Jurkat, Clone E6-1 (cell line): Measurements from ENCODE around the gene PCDHGA6. TPM values are rescaled to one million over a fixed set of nuclear protein-coding genes. Genes with fewer than 3 reads are reported as not detected.
"Not testable (repeated sequence)": the region's sequence is repeated elsewhere in the genome, so short reads cannot be mapped to it uniquely, and the experiment has no call there.

ENCODE experiments used
- DNase-seq: peaks from one replicate; pipeline ENCODE4 v3.0.0-alpha.2; 2011; ENCODE audit warnings: low read depth, low spot score
- H3K4me3 ChIP-seq: 2 replicates; pipeline ENCODE4 v1.5.1; 2011; ENCODE audit warnings: mild to moderate bottlenecking, low read length, control low read depth, moderate library complexity
- polyA plus RNA-seq: library from polyadenylated mRNA; unstranded; fragments of >200 nt; gene quantifications from one replicate; pipeline ENCODE4 v1.2.1, GENCODE V29; 2012; ENCODE audit warnings: missing spikeins; ENCODE audit not compliant: insufficient read length, insufficient read depth

The PCDHGA6 gene
- not detected for polyA plus RNA-seq

DNA sequence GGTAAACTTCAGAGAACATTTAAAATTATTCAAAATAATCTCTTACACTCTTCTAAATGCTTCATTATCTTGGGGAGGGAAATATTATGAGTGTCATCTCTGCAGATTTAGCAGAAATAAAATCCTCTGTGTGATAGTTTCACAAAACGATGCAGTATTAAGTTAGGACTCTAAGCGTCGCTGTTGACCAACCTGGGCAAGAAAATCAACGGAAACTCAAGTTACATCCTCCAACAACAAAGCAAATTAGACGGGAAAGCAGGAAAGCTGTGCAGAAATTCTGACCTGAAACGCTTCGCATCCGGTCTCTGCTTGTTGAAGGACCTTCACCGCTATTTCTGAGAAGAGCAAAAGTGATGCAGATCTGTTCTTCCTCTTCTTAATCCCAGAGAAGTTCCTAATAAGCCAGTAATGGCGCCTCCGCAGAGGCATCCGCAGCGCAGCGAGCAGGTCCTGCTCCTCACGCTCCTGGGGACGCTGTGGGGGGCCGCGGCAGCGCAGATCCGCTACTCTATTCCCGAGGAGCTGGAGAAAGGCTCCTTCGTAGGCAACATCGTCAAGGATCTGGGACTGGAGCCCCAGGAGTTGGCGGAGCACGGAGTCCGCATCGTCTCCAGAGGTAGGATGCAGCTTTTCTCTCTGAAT lies at the start of gene PCDHGA6:
Gene PCDHGA6 (plus strand): TSS at position 219 of the 645 bp plus-strand sequence. CDS start 193 bp downstream, at position 412.
- no peak within 1 kb of the TSS for H3K4me3 ChIP-seq
- no peak for DNase-seq

DNA sequence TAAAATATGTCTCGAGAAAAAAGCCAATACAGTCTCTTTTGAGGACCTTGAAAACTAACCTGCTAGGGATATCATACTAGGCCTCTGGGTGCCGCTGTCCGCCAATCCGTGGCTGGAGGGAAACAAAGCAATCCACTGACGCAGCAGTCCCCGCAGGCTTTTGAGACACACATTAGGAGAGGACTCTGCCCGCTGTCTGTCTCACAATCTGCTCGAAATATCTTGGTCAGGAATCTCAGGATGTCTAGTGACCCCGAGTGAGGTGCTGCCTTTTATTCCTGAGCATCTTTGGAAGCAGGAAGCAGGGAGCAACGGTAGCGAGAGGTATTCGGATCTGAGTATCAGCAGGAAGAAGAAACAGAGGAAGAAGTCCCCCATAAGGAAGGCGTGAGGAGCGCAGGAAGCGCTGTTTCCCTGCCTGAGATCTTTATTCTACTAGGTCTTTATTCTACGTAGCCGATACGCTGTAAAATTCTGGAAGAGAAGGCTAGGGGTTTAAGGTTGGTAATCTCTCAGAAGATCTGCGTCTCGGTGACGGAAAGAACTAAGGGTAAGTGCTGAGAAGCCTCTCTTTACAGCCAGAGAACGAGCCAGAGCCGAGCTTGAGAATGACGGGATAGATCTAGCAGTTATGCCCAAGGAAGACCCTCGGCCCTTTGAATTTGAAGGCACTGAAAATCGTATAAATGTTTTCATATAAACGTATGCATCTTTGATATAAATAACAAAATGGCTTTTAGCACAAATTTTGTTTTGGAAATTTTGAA lies 47.4 kb upstream of the PCDHGA6 start:
- no peak for DNase-seq
- H3K4me3 ChIP-seq = no peak overlapping the region

DNA sequence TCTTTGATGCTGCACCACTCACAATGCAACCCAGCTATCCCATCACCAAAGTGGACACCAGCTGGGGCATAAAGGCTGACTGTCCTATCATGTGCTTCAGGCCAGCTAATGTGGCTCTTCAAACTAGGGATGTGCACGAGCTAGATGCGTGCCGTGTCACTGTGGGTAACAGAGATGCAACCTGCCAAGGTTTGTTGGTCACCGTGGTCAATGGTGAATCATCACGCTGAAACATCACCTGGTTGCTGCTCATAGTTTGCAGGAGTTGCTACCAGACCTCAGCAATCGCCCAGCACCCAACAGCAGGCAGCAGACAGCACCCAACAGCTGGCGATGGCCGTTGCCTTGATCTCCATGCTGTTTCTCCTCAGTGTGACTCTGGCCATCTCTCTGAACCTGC lies 45.5 kb upstream of the PCDHGA6 start:
- DNase-seq = no peak
- no peak overlapping the region for H3K4me3 ChIP-seq

DNA sequence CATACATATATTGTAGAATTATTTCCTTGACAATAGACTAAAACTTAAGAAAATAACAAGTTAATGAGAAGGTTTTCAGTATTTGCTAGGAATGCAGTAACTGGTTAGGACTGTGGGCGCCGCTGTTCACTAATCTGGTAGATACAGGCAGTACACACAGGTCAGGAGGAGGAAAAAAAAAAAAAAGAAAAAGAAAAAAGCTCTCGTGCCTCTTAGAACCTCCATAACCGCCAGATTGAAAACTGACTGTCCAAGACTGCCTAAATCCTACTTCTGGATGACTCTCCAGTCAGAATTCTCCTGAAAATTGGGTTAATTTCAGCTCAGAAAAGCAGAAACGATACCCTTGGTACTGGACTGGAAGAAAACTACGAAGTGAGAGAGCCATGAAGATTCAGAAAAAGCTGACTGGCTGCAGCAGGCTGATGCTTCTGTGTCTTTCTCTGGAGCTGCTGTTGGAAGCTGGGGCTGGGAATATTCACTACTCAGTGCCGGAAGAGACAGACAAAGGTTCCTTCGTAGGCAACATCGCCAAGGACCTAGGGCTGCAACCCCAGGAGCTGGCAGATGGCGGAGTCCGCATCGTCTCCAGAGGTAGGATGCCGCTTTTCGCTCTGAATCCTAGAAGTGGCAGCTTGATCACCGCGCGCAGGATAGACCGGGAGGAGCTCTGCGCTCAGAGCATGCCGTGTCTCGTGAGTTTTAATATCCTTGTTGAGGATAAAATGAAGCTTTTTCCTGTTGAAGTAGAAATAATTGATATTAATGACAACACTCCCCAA lies 43.2 kb upstream of the PCDHGA6 start, which contains the start of gene PCDHGA1:
Gene PCDHGA1 (plus strand): TSS at position 216 of the 782 bp plus-strand sequence.
- H3K4me3 ChIP-seq = no peak within 1 kb of the TSS
- no peak for DNase-seq

DNA sequence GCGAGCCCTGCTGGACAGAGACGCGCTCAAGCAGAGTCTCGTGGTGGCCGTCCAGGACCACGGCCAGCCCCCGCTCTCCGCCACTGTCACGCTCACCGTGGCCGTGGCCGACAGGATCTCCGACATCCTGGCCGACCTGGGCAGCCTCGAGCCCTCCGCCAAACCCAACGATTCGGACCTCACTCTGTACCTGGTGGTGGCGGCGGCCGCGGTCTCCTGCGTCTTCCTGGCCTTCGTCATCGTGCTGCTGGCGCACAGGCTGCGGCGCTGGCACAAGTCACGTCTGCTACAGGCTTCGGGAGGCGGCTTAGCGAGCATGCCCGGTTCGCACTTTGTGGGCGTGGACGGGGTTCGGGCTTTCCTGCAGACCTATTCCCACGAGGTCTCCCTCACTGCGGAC lies 41.1 kb upstream of the PCDHGA6 start:
- H3K4me3 ChIP-seq, DNase-seq: not testable (repeated sequence)

DNA sequence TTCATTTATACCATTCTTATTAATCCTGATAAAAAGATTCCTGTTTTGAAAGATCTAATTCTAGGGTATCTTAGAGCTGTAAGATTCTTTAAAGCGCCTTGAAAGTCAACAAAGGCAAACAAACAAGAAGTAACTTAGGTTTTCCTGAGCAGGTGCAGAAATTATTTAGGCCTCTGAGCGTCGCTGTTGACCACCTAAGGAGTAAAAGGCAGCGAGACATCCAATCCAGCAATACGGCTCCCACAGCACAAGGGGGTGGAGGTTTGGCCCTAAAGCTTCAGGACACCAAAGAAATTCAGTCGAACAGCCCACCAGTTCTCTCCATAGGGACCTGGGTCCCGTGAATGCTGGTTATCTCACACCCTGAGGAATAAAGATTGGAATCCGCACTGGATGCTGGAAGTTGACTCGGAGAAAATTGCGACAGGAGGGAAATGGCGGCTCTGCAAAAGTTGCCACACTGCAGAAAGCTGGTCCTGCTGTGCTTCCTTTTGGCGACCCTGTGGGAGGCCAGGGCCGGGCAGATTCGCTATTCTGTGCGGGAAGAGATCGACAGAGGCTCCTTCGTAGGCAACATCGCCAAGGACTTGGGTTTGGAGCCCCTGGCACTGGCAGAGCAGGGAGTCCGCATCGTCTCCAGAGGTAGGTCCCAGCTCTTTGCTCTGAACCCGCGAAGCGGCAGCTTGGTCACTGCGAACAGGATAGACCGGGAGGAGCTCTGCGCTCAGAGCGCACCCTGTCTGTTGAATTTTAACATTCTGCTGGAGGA lies 35.0 kb upstream of the PCDHGA6 start, which contains the start of gene PCDHGA2:
Gene PCDHGA2 (plus strand): TSS at position 223 of the 769 bp plus-strand sequence.
- no peak for DNase-seq
- H3K4me3 ChIP-seq = no peak within 1 kb of the TSS

DNA sequence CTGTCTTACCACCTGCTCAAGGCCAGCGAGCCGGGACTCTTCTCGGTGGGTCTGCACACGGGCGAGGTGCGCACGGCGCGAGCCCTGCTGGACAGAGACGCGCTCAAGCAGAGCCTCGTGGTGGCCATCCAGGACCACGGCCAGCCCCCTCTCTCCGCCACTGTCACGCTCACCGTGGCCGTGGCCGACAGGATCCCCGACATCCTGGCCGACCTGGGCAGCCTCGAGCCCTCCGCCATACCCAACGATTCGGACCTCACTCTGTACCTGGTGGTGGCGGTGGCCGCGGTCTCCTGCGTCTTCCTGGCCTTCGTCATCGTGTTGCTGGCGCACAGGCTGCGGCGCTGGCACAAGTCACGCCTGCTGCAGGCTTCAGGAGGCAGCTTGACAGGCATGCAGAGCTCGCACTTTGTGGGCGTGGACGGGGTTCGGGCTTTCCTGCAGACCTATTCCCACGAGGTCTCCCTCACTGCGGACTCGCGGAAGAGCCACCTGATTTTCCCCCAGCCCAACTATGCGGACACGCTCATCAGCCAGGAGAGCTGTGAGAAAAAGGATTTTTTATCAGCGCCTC lies 32.8 kb upstream of the PCDHGA6 start:
- not testable (repeated sequence) for H3K4me3 ChIP-seq, DNase-seq

DNA sequence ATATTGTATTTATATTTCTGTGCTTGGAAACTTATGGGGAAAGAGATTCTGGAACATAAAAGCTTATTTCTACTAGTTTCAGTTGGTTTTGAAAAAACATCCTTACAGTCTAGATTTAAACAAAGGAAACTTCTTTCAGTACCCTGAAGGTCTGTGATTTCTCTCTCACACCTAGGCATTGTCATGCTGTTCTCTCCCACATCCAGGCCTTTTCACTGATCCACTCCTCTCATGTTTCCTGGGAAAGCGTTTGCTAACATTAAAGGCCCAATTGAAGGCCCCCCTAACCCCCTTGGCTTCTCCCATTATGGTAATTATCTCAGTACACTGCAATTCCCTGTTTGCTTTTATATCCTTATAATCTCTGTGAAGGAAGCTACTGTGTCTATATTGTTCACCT lies 30.9 kb upstream of the PCDHGA6 start:
- H3K4me3 ChIP-seq = no peak overlapping the region
- DNase-seq = no peak

DNA sequence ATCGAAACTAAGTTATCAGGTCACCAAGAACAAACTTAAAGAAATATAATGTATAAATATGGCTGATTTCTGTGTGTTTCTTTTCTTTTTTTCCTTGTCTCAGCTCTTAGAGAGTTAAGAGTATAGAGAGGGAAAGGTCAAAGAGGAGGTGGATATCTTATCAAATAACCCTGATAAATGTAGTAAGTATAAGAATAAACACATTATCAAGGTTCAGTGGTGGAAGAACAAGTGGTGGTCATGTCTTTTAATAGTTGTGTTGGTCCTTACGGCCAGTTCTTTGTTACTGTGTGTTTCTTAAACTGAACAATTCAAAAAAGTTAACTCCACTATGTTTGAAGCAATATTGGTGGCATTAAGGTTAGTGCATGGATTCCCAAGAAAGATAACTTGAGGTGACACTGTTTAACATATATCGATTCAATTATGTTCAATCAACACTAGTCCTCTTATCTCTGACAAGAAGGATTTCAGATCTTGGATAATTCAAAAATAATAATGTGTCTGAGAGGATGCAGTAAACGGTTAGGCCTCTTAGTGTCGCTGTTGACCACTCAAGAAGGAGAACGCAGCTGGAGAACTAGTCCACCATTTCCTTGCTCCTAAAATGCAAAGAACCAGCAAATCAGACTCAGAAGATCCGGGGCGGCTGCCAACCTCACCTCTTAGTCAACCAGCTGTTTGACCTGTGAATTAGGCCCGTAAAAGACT lies 30.3 kb upstream of the PCDHGA6 start, which contains the start of gene PCDHGA3:
Gene PCDHGA3 (plus strand): TSS at position 588 of the 711 bp plus-strand sequence. CDS start 205 bp downstream, outside the sequence.
- DNase-seq = no peak
- no peak within 1 kb of the TSS for H3K4me3 ChIP-seq

DNA sequence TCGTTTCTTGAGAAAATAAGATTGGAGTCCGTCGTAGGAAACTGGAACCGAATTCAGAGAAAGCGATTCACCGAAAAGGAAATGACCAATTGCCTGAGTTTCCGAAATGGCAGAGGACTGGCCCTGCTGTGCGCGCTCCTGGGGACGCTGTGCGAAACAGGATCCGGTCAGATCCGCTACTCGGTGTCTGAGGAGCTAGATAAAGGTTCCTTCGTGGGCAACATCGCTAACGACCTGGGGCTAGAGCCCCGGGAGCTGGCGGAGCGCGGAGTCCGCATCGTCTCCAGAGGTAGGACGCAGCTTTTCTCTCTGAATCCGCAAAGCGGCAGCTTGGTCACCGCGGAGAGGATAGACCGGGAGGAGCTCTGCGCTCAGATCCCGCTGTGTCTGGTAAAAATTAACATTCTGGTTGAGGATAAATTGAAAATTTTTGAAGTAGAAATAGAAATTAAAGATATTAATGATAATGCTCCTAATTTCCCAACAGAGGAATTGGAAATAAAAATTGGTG lies 29.7 kb upstream of the PCDHGA6 start:
- no peak overlapping the region for H3K4me3 ChIP-seq

DNA sequence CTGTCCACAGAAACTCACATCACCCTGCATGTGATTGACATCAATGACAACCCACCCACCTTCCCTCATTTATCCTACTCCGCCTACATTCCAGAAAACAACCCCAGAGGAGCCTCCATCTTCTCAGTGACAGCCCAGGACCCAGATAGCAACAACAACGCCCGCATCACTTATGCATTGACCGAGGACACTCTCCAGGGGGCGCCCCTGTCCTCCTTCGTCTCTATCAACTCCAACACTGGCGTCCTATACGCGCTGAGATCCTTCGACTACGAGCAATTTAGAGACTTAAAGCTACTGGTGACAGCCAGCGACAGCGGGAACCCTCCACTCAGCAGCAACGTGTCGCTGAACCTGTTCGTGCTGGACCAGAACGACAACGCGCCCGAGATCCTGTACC lies 28.4 kb upstream of the PCDHGA6 start:
- H3K4me3 ChIP-seq = no peak overlapping the region
- DNase-seq = no peak

More for the DNA sequence above, 29.7 kb upstream of the PCDHGA6 start:
- DNase-seq = no peak

DNA sequence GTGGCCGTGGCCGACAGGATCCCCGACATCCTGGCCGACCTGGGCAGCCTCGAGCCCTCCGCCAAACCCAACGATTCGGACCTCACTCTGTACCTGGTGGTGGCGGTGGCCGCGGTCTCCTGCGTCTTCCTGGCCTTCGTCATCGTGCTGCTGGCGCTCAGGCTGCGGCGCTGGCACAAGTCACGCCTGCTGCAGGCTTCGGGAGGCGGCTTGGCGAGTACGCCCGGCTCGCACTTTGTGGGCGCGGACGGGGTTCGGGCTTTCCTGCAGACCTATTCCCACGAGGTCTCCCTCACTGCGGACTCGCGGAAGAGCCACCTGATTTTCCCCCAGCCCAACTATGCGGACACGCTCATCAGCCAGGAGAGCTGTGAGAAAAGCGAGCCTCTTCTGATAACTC lies 27.7 kb upstream of the PCDHGA6 start:
- not testable (repeated sequence) for H3K4me3 ChIP-seq, DNase-seq

DNA sequence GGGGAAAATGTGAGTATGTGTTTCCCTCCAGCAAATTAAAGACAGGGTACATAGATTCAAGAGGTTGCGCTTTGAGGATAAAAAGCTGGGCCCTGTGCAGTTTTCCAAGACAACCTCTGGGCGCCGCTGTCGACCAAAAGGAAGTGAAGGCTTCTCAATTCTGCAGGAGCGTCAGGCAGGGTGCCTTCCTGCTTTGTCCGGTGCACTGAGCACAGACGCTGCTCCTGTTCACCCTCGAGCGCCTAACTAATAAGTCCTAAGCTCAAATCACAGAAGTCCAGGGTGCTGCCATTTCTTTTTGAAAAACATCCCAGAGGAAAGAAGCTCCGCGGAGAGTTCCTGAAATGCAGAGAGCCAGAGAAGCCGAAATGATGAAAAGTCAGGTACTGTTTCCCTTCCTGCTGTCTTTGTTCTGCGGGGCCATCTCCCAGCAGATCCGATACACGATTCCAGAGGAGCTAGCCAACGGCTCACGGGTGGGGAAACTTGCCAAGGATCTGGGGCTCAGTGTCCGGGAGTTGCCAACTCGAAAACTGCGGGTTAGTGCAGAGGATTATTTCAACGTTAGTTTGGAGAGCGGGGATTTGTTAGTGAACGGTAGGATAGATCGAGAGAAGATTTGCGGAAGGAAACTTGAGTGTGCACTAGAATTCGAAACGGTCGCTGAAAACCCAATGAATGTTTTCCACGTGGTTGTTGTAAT lies 23.6 kb upstream of the PCDHGA6 start, which contains the start of gene PCDHGB1:
Gene PCDHGB1 (plus strand): TSS at position 183 of the 703 bp plus-strand sequence. CDS start 162 bp downstream, at position 345.
- DNase-seq = no peak
- no peak within 1 kb of the TSS for H3K4me3 ChIP-seq

DNA sequence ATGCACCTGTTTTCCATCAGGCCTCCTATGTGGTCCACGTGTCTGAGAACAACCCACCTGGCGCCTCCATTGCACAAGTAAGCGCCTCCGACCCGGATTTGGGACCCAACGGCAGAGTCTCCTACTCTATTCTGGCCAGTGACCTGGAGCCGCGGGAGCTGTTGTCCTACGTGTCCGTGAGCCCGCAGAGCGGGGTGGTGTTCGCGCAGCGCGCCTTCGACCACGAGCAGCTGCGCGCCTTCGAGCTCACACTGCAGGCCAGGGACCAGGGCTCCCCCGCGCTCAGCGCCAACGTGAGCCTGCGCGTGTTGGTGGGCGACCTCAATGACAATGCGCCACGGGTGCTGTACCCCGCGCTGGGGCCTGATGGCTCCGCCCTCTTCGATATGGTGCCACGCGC lies 22.1 kb upstream of the PCDHGA6 start:
- H3K4me3 ChIP-seq = no peak overlapping the region
- DNase-seq = no peak

DNA sequence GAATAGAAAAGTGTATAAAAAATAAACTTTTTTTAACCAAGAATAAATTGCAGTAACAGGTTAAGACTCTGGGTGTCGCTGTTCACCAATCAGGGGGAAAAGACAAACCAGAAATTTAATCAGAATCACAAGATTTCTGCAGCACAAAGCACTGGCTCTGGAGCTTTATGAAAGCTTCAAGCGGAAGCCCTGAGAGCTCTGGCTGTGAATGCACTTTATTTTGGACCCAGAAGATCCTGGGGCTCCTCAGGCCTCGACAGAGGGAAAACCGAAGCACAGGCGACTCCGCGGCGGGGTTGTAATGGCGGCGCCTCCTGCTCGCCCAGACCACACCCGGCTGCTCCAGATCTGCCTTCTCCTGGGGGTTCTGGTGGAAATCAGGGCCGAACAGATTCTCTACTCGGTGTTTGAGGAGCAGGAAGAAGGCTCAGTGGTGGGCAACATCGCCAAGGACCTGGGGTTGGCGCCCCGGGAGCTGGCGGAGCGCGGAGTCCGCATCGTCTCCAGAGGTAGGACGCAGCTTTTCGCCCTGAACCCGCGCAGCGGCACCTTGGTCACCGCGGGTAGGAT lies 18.7 kb upstream of the PCDHGA6 start, which contains the start of gene PCDHGA4:
Gene PCDHGA4 (plus strand): TSS at position 122 of the 570 bp plus-strand sequence. CDS start 87 bp downstream, at position 209.
- no peak within 1 kb of the TSS for H3K4me3 ChIP-seq
- DNase-seq = no peak

DNA sequence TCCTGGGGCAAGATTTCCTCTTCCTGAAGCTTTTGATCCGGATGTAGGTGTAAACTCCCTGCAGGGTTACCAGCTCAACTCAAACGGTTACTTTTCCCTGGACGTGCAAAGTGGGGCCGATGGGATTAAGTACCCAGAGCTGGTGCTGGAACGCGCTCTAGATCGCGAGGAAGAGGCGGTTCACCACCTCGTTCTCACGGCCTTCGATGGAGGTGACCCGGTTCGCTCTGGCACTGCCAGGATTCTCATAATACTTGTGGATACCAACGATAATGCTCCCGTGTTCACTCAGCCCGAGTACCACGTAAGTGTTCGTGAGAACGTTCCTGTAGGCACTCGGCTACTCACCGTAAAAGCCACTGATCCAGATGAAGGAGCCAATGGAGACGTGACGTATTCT lies 18.1 kb upstream of the PCDHGA6 start:
- no peak overlapping the region for H3K4me3 ChIP-seq

More for the DNA sequence above, 18.1 kb upstream of the PCDHGA6 start:
- DNase-seq = no peak
